Lower leg skin (tissue), 4 donors: ENCODE results near the gene VCP. TPM values are rescaled to one million over a fixed set of nuclear protein-coding genes. Genes with fewer than 3 reads are reported as not detected.

ENCODE experiments used
- DNase-seq, 2 donors: peaks; one replicate each; pipeline ENCODE4 v3.0.0-alpha.2; 2019; ENCODE audit warnings: low spot score in 2 of 2
- H3K4me3 ChIP-seq: fragments of 200-600 bp; sonication (generic); 2 replicates; pipeline ENCODE4 v1.5.1; 2017; ENCODE audit warnings: mild to moderate bottlenecking, low read depth; ENCODE audit not compliant: poor library complexity, severe bottlenecking
- POLR2A ChIP-seq, 2 donors: fragments of 450-650 bp; IDR thresholded peaks; one replicate each; pipeline ENCODE4 v1.6.1; 2016 to 2017; ENCODE audit warnings: antibody characterized with exemption in 2 of 2, mild to moderate bottlenecking in 1 of 2, moderate library complexity in 1 of 2
- WGBS, 2 donors: methylation state at CpG; one replicate each; pipeline ENCODE4 v1.1.5; 2018; 5-methylcytosine and 5-hydroxymethylcytosine counted together
- intact Hi-C: fragments of 100-400 bp; cut with DNase I; formaldehyde crosslinking; loops from one replicate; pipeline ENCODE4 v1.15.0; 2023; ENCODE audit warnings: low total_unique reads
- total RNA-seq, 4 donors: library from RNA; depleted of rRNA; stranded (reverse); fragments of >200 nt; gene quantifications; one replicate each; pipeline ENCODE4 v1.1.0, GENCODE V29; 2016
- TF ChIP-seq, protein P1 (sequence below), 3 donors: fragments of 450-650 bp; IDR thresholded peaks; one replicate each; pipeline ENCODE4 v1.5.1; 2016; ENCODE audit warnings: antibody characterized with exemption in 3 of 3, mild to moderate bottlenecking in 3 of 3, moderate library complexity in 2 of 3

The VCP gene
- total RNA-seq, 4 donors from 2014 or later, result 122 to 194 (median 156) TPM

DNA sequence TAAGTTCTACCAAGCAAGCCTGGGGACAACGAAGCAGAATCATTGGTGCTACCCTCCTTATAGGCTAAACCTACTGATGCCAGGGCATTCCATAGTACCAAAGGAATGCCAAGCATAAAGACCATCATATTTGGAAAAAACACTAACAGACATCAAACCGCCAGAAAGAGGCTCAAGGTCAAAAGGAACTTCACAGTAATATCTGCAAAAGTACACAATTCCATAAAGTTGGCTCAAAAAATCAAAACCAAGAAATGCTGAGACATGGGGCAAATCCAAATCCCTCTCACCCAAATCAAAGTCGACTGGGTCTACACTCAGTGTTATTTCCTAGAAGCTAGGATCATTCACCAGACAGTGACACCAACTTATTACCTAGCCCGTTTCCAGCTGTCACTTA, 3.4 kb downstream of the VCP start:
- intact Hi-C loops, result no loop called here
- no peak for TF ChIP-seq POLR2A (IDR thresholded peaks at IDR 0.05)
- TF ChIP-seq, protein P1, sequence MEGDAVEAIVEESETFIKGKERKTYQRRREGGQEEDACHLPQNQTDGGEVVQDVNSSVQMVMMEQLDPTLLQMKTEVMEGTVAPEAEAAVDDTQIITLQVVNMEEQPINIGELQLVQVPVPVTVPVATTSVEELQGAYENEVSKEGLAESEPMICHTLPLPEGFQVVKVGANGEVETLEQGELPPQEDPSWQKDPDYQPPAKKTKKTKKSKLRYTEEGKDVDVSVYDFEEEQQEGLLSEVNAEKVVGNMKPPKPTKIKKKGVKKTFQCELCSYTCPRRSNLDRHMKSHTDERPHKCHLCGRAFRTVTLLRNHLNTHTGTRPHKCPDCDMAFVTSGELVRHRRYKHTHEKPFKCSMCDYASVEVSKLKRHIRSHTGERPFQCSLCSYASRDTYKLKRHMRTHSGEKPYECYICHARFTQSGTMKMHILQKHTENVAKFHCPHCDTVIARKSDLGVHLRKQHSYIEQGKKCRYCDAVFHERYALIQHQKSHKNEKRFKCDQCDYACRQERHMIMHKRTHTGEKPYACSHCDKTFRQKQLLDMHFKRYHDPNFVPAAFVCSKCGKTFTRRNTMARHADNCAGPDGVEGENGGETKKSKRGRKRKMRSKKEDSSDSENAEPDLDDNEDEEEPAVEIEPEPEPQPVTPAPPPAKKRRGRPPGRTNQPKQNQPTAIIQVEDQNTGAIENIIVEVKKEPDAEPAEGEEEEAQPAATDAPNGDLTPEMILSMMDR (IDR thresholded peaks at IDR 0.05), result no peak
- H3K4me3 ChIP-seq, result no peak overlapping the region
- DNase-seq, result no peak
- WGBS, 2 donors, result 79 to 83% methylated on average over 4 of the region's 4 CpGs

DNA sequence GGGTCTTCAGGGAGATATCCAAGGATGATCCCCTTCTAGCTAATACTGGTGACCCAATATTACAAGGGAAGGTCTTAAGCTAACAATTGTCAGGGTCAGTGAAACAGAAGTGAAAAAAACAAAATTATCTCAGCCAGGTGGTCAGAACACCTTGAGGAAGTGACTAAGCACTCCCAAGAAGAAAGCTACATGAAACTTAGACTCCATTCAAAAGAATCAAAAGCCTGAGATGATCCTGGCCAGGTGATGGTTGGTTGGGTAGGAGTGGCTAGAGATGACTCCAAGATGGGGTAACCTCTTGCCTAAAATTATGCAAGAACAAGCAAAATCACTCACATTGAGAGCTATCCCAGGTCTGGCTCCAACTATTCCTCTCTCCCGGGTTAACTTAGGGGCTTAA, 5.4 kb downstream of the VCP start:
- peak in 1 of 2 donors; percentile 28 for DNase-seq
- intact Hi-C loops, result no loop called here
- WGBS, 2 donors, result 83 to 86% methylated on average over 1 of the region's 1 CpG
- H3K4me3 ChIP-seq, result no peak overlapping the region
- TF ChIP-seq, protein P1 (IDR thresholded peaks at IDR 0.05), result no peak
- TF ChIP-seq POLR2A (IDR thresholded peaks at IDR 0.05), result no peak

DNA sequence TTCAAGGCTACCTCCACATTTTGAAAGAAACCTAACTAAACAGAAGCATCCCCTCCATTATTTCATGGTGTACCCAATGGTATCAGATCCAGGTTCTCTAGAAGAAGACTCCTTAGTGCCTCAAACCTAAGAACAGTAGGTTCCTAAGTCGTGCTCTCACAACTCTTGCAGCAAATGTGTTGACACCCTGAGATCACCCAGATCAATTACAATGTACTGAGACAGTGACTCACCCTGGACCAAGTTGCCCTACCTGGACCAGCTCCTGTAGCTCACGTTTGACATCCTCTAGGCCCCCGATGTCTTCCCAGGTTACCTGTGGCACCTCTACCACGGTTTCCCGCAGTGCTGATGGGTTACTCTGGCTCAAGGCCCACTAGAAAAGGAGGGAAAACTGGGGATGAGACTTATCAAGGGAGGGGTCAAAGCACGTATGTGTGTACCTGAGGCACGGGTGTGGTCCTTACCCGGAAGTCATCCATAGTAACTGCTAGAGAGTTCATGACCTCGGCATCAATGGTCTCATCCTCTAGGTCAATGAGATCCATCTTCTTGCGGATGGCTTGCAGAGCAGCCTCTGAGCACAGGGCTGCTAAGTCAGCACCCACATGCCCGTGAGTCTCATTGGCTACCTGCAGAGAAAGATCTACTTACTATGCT, 11.7 kb downstream of the VCP start:
- intact Hi-C loops, result no loop called here

DNA sequence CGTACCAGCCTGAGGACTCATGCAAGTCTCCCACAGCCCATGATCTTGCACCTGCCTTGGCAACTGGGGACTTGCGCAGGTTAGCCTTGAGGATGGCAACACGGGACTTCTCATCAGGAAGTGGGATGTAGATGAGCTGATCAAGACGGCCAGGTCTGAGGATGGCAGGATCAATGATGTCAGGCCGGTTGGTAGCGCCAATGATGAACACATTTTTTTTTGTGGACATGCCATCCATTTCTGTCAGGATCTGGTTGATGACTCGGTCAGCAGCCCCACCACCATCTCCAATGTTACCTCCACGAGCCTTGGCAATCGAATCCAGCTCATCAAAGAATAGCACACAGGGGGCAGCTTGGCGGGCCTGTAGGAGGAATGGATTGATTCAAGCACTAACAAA, 13.0 kb downstream of the VCP start:
- 87 to 97% methylated on average over 10 of the region's 10 CpGs for WGBS, 2 donors
- no peak overlapping the region for H3K4me3 ChIP-seq
- intact Hi-C loops, result no loop called here
- no peak for TF ChIP-seq POLR2A (IDR thresholded peaks at IDR 0.05)
- TF ChIP-seq, protein P1 (IDR thresholded peaks at IDR 0.05), result no peak
- peak in 1 of 2 donors; percentile 53 for DNase-seq

More for the DNA sequence above, 11.7 kb downstream of the VCP start:
- 84 to 85% methylated on average over 11 of the region's 11 CpGs for WGBS, 2 donors
- TF ChIP-seq, protein P1 (IDR thresholded peaks at IDR 0.05), result no peak
- no peak for TF ChIP-seq POLR2A (IDR thresholded peaks at IDR 0.05)
- H3K4me3 ChIP-seq, result no peak overlapping the region
- no peak for DNase-seq

DNA sequence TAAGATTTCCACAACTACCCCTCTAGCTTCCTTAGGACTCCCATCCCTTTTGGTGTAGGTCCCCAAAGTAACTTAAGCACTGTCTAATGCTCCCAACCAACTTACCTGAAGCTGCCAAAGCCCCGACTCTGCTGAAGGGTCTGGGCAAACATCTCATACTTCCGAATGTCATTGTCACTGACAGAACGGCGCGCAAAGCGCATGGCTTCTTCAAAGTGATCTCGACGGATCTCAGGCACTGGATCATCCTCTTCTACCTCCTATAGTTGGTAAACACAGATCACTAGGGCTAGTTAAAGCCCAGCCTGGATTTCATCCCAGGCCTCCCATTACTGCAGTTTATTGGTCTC, 15.2 kb downstream of the VCP start:
- no peak for TF ChIP-seq POLR2A (IDR thresholded peaks at IDR 0.05)
- TF ChIP-seq, protein P1 (IDR thresholded peaks at IDR 0.05), result no peak
- 97 to 99% methylated on average over 8 of the region's 8 CpGs for WGBS, 2 donors
- DNase-seq, result no peak
- no peak overlapping the region for H3K4me3 ChIP-seq
- intact Hi-C loops, result no loop called here
